MM.1S (cell line): Measurements from ENCODE around the gene TNFSF9.

Experiments used
- EZH2 ChIP-seq: fragments of 300-600 bp; sonication (generic); optimal IDR thresholded peaks from 2 replicates; pipeline ENCODE3; 2017; ENCODE audit warnings: low read depth, mild to moderate bottlenecking, antibody characterized with exemption, low read length, mixed read lengths
- EZH2phosphoT487 ChIP-seq: fragments of 300-600 bp; sonication (generic); IDR thresholded peaks from 2 replicates; pipeline ENCODE4 v1.6.1; 2018; ENCODE audit warnings: antibody characterized with exemption, low read length
- TF ChIP-seq, protein P1 (sequence below): fragments of 300-600 bp; sonication (generic); IDR thresholded peaks from 2 replicates; pipeline ENCODE4 v1.5.1; 2016; ENCODE audit warnings: antibody characterized with exemption, low read length, mixed read lengths

DNA sequence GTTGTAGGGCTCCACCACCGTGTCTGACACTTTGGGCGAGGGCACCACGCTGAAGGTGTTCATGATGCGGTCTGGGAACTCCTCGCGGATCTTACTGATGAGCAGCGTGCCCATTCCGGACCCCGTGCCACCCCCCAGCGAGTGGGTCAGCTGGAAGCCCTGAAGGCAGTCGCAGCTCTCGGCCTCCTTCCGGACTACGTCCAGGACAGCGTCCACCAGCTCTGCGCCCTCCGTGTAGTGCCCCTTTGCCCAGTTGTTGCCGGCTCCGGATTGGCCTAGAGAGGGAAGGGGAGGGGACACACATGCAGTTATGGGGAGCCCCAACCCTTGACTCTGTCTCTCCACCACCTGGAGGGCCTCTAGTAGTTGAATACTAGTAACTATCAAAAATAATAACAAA lies 34.9 kb upstream of the TNFSF9 start:
- TF ChIP-seq, protein P1, sequence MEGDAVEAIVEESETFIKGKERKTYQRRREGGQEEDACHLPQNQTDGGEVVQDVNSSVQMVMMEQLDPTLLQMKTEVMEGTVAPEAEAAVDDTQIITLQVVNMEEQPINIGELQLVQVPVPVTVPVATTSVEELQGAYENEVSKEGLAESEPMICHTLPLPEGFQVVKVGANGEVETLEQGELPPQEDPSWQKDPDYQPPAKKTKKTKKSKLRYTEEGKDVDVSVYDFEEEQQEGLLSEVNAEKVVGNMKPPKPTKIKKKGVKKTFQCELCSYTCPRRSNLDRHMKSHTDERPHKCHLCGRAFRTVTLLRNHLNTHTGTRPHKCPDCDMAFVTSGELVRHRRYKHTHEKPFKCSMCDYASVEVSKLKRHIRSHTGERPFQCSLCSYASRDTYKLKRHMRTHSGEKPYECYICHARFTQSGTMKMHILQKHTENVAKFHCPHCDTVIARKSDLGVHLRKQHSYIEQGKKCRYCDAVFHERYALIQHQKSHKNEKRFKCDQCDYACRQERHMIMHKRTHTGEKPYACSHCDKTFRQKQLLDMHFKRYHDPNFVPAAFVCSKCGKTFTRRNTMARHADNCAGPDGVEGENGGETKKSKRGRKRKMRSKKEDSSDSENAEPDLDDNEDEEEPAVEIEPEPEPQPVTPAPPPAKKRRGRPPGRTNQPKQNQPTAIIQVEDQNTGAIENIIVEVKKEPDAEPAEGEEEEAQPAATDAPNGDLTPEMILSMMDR, result no peak
- TF ChIP-seq EZH2 (no peak), EZH2phosphoT487 (no peak)
